Thoracic aorta (tissue), 2 donors: ENCODE data around the gene PIK3R4. TPM values are rescaled to one million over a fixed set of nuclear protein-coding genes. Genes with fewer than 3 reads are reported as not detected.

Experiments used
- ATAC-seq: fragments of 150-250 bp; one replicate; pipeline ENCODE4 v1.8.0; 2017; ENCODE audit warnings: low read depth; ENCODE audit not compliant: insufficient number of reproducible peaks, low FRiP score
- DNase-seq: peaks from one replicate; pipeline ENCODE4 v3.0.0-alpha.2; 2020; ENCODE audit warnings: low spot score
- H3K27ac ChIP-seq, 2 donors: fragments of 200-600 bp; sonication (generic); 1 replicate in 1 of 2; 2 replicates in 1 of 2; pipeline ENCODE4 v1.5.1; 2016; ENCODE audit warnings: mild to moderate bottlenecking in 2 of 2, moderate library complexity in 2 of 2
- H3K27me3 ChIP-seq: fragments of 200-600 bp; sonication (generic); replicated peaks from 2 replicates; pipeline ENCODE4 v1.6.0; 2016; ENCODE audit warnings: mild to moderate bottlenecking; ENCODE audit not compliant: insufficient read depth
- H3K36me3 ChIP-seq: fragments of 200-600 bp; sonication (generic); one replicate; pipeline ENCODE4 v1.5.1; 2016
- H3K4me1 ChIP-seq, 2 donors: fragments of 200-600 bp; sonication (generic); 1 replicate in 1 of 2; 2 replicates in 1 of 2; pipeline versions ENCODE4 v1.5.1 to v1.6.0; 2016; ENCODE audit warnings: low read depth in 2 of 2, mild to moderate bottlenecking in 1 of 2; ENCODE audit not compliant: control insufficient read depth in 1 of 2
- H3K4me3 ChIP-seq: fragments of 200-600 bp; sonication (generic); 2 replicates; pipeline ENCODE4 v1.5.1; 2016; ENCODE audit warnings: mild to moderate bottlenecking
- H3K9me3 ChIP-seq: fragments of 200-600 bp; sonication (generic); 2 replicates; pipeline ENCODE4 v1.5.1; 2016
- CTCF ChIP-seq: fragments of 200-600 bp; sonication (generic); IDR thresholded peaks from one replicate; pipeline ENCODE4 v1.5.1; 2019; ENCODE audit warnings: antibody characterized with exemption
- total RNA-seq, 2 donors: library from RNA; depleted of rRNA; stranded (reverse); fragments of >200 nt; gene quantifications; one replicate each; pipeline versions ENCODE4 v1.1.0 to v1.2.3, GENCODE V29; 2016

PIK3R4 gene
- total RNA-seq, 2 donors from 2014 or later: 28.4 to 53.5 TPM

GRCh38 chr3:130772129-130772528 lies 25.5 kb upstream of the PIK3R4 start:
- H3K4me1 ChIP-seq: no peaks in the 10 kb centered on the region
- H3K4me3 ChIP-seq: no peak overlapping the region
- no peak overlapping the region for H3K27ac ChIP-seq
- ATAC-seq (no peak), DNase-seq (no peak)
- TF ChIP-seq CTCF: no peak
- no peaks in the 10 kb centered on the region for H3K9me3 ChIP-seq
- H3K27me3 ChIP-seq: no peaks in the 10 kb centered on the region
- H3K36me3 ChIP-seq: no peaks in the 10 kb centered on the region

GRCh38 chr3:130770644-130771043 lies 24.0 kb upstream of the PIK3R4 start:
- ATAC-seq (no peak), DNase-seq (no peak)
- no peak for TF ChIP-seq CTCF
- Histone ChIP-seq H3K4me3 (no peak overlapping the region), H3K36me3 (no peaks in the 10 kb centered on the region), H3K4me1 (no peaks in the 10 kb centered on the region), H3K9me3 (no peaks in the 10 kb centered on the region), H3K27ac (no peak overlapping the region), H3K27me3 (no peaks in the 10 kb centered on the region)

DNA sequence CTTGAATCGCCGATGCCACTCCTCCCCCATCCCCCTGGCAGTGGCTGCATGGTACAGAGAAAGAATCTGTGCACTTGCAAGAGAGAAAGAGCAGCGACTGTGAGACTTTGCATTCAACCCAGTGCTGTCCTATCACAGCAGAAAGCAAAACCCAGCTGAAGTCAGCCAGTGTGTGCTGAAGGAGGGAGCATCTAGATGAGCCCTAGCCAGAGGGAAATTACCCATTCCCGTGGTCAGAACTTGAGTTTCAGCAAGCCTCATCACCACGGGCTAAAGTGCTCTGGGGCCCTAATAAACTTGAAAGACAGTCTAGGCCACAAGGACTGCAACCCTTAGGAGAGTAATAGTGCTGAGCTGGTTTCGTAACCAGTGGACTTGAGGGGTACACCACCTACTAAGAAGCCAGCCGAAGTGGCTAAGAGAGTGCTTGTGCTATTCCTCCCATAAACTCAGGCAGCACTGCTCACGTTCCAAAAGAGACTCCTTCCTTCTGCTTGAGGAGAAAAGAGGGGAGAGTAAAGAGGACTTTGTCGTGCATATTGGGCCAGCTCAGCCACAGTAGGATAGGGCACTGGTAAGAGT lies 15.2 kb upstream of the PIK3R4 start:
- no peaks in the 10 kb centered on the region for H3K36me3 ChIP-seq
- DNase-seq: no peak
- no peak for TF ChIP-seq CTCF
- no peaks in the 10 kb centered on the region for H3K9me3 ChIP-seq
- no peak for ATAC-seq
- no peaks in the 10 kb centered on the region for H3K4me1 ChIP-seq
- H3K4me3 ChIP-seq: no peak overlapping the region
- H3K27ac ChIP-seq: no peak overlapping the region
- H3K27me3 ChIP-seq: no peaks in the 10 kb centered on the region

- Histone ChIP-seq H3K27me3 (no peaks in the 10 kb centered on the region), H3K27ac (no peak overlapping the region), H3K4me1 (no peaks in the 10 kb centered on the region), H3K4me3 (no peak overlapping the region), H3K36me3 (no peaks in the 10 kb centered on the region), H3K9me3 (no peaks in the 10 kb centered on the region)
- ATAC-seq (no peak), DNase-seq (no peak)
- TF ChIP-seq CTCF: no peak
Observed at GRCh38 chr3:130760922-130761321, 14.3 kb upstream of the PIK3R4 start.

GRCh38 chr3:130759692-130760338 lies 13.2 kb upstream of the PIK3R4 start:
- Histone ChIP-seq H3K9me3 (no peaks in the 10 kb centered on the region), H3K4me1 (no peaks in the 10 kb centered on the region), H3K27me3 (no peaks in the 10 kb centered on the region), H3K4me3 (no peak overlapping the region), H3K36me3 (no peaks in the 10 kb centered on the region), H3K27ac (no peak overlapping the region)
- no peak for ATAC-seq
- TF ChIP-seq CTCF: peak; percentile 72
- no peak for DNase-seq
